Activated naive CD4-positive, alpha-beta T cell treated with anti-CD3 and anti-CD28 coated beads for 36 hours (primary cell): Measurements from ENCODE around the gene NCAPG. TPM values are rescaled to one million over a fixed set of nuclear protein-coding genes. Genes with fewer than 3 reads are reported as not detected.

Experiments used
- CTCF ChIA-PET: fragments of 350-600 bp; sonication (Branson Sonifier 250); formaldehyde crosslinking; loops from one replicate; lab custom pipeline; 2021; ENCODE audit warnings: antibody characterized with exemption; lab: Charles Lee
- DNase-seq: peaks from one replicate; pipeline ENCODE4 v3.0.0-alpha.2; 2020
- H3K27ac Mint-ChIP-seq: one replicate; pipeline ENCODE4 v1.8.0; 2021; ENCODE audit warnings: mild to moderate bottlenecking, mixed read lengths
- H3K27me3 Mint-ChIP-seq: one replicate; pipeline ENCODE4 v1.8.0; 2021; ENCODE audit warnings: low read depth, mixed read lengths
- H3K36me3 Mint-ChIP-seq: one replicate; pipeline ENCODE4 v1.8.0; 2021; ENCODE audit warnings: low read depth, mixed read lengths
- H3K4me1 Mint-ChIP-seq: one replicate; pipeline ENCODE4 v1.8.0; 2021; ENCODE audit warnings: low read depth, mixed read lengths
- H3K4me3 Mint-ChIP-seq: one replicate; pipeline ENCODE4 v1.8.0; 2021; ENCODE audit warnings: mild to moderate bottlenecking, moderate library complexity, mixed read lengths
- H3K9me3 Mint-ChIP-seq: one replicate; pipeline ENCODE4 v1.8.0; 2021; ENCODE audit warnings: mixed read lengths
- intact Hi-C: fragments of 100-400 bp; cut with micrococcal nuclease; formaldehyde crosslinking; loops from one replicate; pipeline ENCODE4 v1.15.1; 2023
- total RNA-seq, 2 experiments: library from RNA; stranded (reverse); gene quantifications; one replicate each; pipeline ENCODE4 v1.2.3, GENCODE V29; 2021

NCAPG gene
- total RNA-seq, 2 experiments from 2014 or later: 70.2 to 78.4 TPM

GRCh38 chr4:17889692-17890091 is 78.9 kb downstream of the NCAPG start:
- peaks cover 2% of the 10 kb centered on the region for H3K36me3 Mint-ChIP-seq
- no peak overlapping the region for H3K4me3 Mint-ChIP-seq
- no peaks in the 10 kb centered on the region for H3K4me1 Mint-ChIP-seq
- H3K27ac Mint-ChIP-seq: no peak overlapping the region
- intact Hi-C loops: no loop called here
- H3K27me3 Mint-ChIP-seq: no peaks in the 10 kb centered on the region
- CTCF ChIA-PET: no interaction called here
- DNase-seq: no peak
- no peaks in the 10 kb centered on the region for H3K9me3 Mint-ChIP-seq

GRCh38 chr4:17894421-17894820 is 83.6 kb downstream of the NCAPG start:
- intact Hi-C loops: no loop called here
- Mint-ChIP-seq H3K27me3 (no peaks in the 10 kb centered on the region), H3K4me1 (no peaks in the 10 kb centered on the region), H3K27ac (no peak overlapping the region), H3K9me3 (no peaks in the 10 kb centered on the region), H3K36me3 (peaks cover 4% of the 10 kb centered on the region), H3K4me3 (no peak overlapping the region)
- CTCF ChIA-PET: no interaction called here
- no peak for DNase-seq

Other genes starting within 250 kb of the NCAPG start
- 100 to 1,000 TPM; 109 to 111 TPM for gene LAP3, start 233.8 kb upstream of the NCAPG start, total RNA-seq
- 10 to 100 TPM; 52.3 to 59.5 TPM for gene MED28, start 196.3 kb upstream of the NCAPG start, total RNA-seq
- gene FAM184B, start 29.4 kb upstream of the NCAPG start, total RNA-seq: not detected
- 10 to 100 TPM; 46.6 to 48.5 TPM for gene DCAF16, start 222 bp upstream of the NCAPG start, total RNA-seq
- 1 to 10 TPM; 8.6 to 9.4 TPM for gene LCORL, start 210.8 kb downstream of the NCAPG start, total RNA-seq